PC-3 (cell line): ENCODE measurements around the gene PCDHGB4. TPM values are rescaled to one million over a fixed set of nuclear protein-coding genes. Genes with fewer than 3 reads are reported as not detected.

Source experiments
- ATAC-seq: fragments of 200-7000 bp; cut with Tn5 transposase; 2 replicates; pipeline ENCODE4 v1.9.1; 2020; ENCODE audit warnings: mild to moderate bottlenecking, moderate library complexity
- BruUV-seq: library from RNA; stranded (reverse); fragments of 400-500 nt; replicated peaks from 2 replicates; lab custom pipeline; 2021; lab: Mats Ljungman, UMichigan
- CTCF ChIA-PET: fragments of 300-600 bp; sonication (Branson Sonifier 250); formaldehyde crosslinking; loops from one replicate; lab custom pipeline; 2022; ENCODE audit warnings: antibody characterized with exemption; lab: Charles Lee
- POLR2A ChIA-PET: fragments of 300-600 bp; sonication (Branson Sonifier 250); formaldehyde crosslinking; loops from one replicate; lab custom pipeline; 2022; ENCODE audit warnings: antibody characterized with exemption; ENCODE audit not compliant: unreplicated experiment; lab: Charles Lee
- DNase-seq: peaks from one replicate; pipeline ENCODE4 v3.0.0-alpha.2; 2015
- H2AFZ ChIP-seq: fragments of 300-600 bp; sonication (generic); 2 replicates; pipeline ENCODE4 v1.6.0; 2016; ENCODE audit warnings: antibody characterized with exemption, low read length
- H3F3A ChIP-seq: fragments of 300-600 bp; sonication (generic); one replicate; pipeline ENCODE4 v1.6.0; 2017; ENCODE audit warnings: antibody characterized with exemption, low read length, control low read depth, mild to moderate bottlenecking; ENCODE audit not compliant: unreplicated experiment
- H3K27ac ChIP-seq: fragments of 300-600 bp; sonication (generic); 2 replicates; pipeline ENCODE4 v1.5.1; 2016; ENCODE audit warnings: mild to moderate bottlenecking, low read length
- H3K27me3 ChIP-seq: fragments of 300-600 bp; sonication (generic); 2 replicates; pipeline ENCODE4 v1.6.1; 2016; ENCODE audit warnings: low read length, mixed read lengths
- H3K36me3 ChIP-seq: fragments of 300-600 bp; sonication (generic); 2 replicates; pipeline ENCODE4 v1.6.1; 2016; ENCODE audit warnings: low read depth, mixed run types, low read length, mixed read lengths
- H3K4me1 ChIP-seq: fragments of 300-600 bp; sonication (generic); 2 replicates; pipeline ENCODE4 v1.5.1; 2016; ENCODE audit warnings: low read length; ENCODE audit not compliant: insufficient read depth
- H3K4me2 ChIP-seq: fragments of 300-600 bp; sonication (generic); 2 replicates; pipeline ENCODE4 v1.6.0; 2016; ENCODE audit warnings: low read length
- H3K4me3 ChIP-seq: fragments of 300-600 bp; sonication (generic); 2 replicates; pipeline ENCODE4 v1.5.1; 2016; ENCODE audit warnings: mild to moderate bottlenecking, low read length, mixed read lengths
- H3K79me2 ChIP-seq: fragments of 300-600 bp; sonication (generic); 2 replicates; pipeline ENCODE4 v1.6.1; 2017; ENCODE audit warnings: low read length, mixed read lengths
- H3K9ac ChIP-seq: fragments of 300-600 bp; sonication (generic); 2 replicates; pipeline ENCODE4 v1.6.0; 2016; ENCODE audit warnings: mild to moderate bottlenecking, low read length
- H3K9me2 ChIP-seq: fragments of 300-600 bp; sonication (generic); replicated peaks from 2 replicates; pipeline ENCODE4 v1.6.1; 2016; ENCODE audit warnings: mixed run types, low read length, mixed read lengths
- H3K9me3 ChIP-seq: fragments of 300-600 bp; sonication (generic); 2 replicates; pipeline ENCODE4 v1.6.1; 2016; ENCODE audit warnings: low read length, mixed read lengths
- H4K20me1 ChIP-seq: fragments of 300-600 bp; sonication (generic); 2 replicates; pipeline ENCODE4 v1.6.1; 2016; ENCODE audit warnings: low read length, mixed read lengths
- EZH2 ChIP-seq: fragments of 300-600 bp; sonication (generic); IDR thresholded peaks from one replicate; pipeline ENCODE4 v1.6.1; 2017; ENCODE audit warnings: antibody characterized with exemption, mild to moderate bottlenecking, low read length; ENCODE audit not compliant: unreplicated experiment
- EZH2phosphoT487 ChIP-seq: fragments of 300-600 bp; sonication (generic); IDR thresholded peaks from 2 replicates; pipeline ENCODE4 v1.6.1; 2018; ENCODE audit warnings: mild to moderate bottlenecking, antibody characterized with exemption, low read length, borderline replicate concordance
- intact Hi-C: fragments of 100-400 bp; cut with micrococcal nuclease; formaldehyde crosslinking; loops from 2 replicates; pipeline ENCODE4 v1.9.0; 2023
- total RNA-seq: library from RNA; depleted of rRNA; stranded (reverse); fragments of >200 nt; gene quantifications from 2 replicates; pipeline ENCODE4 v1.2.3, GENCODE V29; 2014; rRNA removed
- TF ChIP-seq, protein P1 (sequence below): fragments of 300-600 bp; sonication (generic); conservative IDR thresholded peaks from 2 replicates; pipeline ENCODE4 v1.5.1; 2017; ENCODE audit warnings: antibody characterized with exemption, low read depth, mild to moderate bottlenecking, low read length

Gene PCDHGB4
- total RNA-seq, 1 experiment from 2014 or later = 0.73 TPM

DNA sequence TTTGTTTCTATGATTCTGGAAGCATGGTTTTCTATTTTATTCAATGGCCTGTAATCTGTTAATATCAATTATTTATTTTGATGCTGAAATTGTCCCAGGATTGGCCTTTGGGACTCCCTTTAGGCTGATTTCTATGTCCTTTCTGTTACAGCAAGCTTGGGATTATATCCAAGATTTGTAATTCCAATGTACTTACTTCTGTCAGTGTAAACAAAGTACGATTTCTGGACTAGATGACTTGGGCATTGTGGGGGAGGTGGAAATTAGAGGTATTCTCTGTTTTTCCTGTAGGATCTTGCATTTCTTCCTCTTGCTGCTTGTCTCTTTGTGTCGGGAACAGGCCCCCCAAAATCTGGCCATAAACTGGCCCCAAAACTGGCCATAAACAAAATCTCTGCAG is 46.5 kb downstream of the PCDHGB4 start:
- intact Hi-C loops = no loop called here
- POLR2A ChIA-PET = no interaction called here
- BruUV-seq = no TSS peak
- H3K9me3 ChIP-seq = 0 out of 2 replicates have a peak, but pooled peaks cover 4% of the 10 kb centered on the region
- H3K79me2 ChIP-seq = no peaks in the 10 kb centered on the region
- TF ChIP-seq EZH2phosphoT487 = no peak
- no peak overlapping the region for H2AFZ ChIP-seq
- H3K36me3 ChIP-seq = no peaks in the 10 kb centered on the region
- H3K9me2 ChIP-seq = no peaks in the 10 kb centered on the region
- DNase-seq (no peak), ATAC-seq (no peak)
- H3K27ac ChIP-seq = no peak overlapping the region
- no peaks in the 10 kb centered on the region for H3K4me1 ChIP-seq
- no peaks in the 10 kb centered on the region for H4K20me1 ChIP-seq
- no peak overlapping the region for H3K4me3 ChIP-seq
- CTCF ChIA-PET = no interaction called here
- no peak overlapping the region for H3K9ac ChIP-seq
- no peaks in the 10 kb centered on the region for H3K27me3 ChIP-seq
- H3F3A ChIP-seq = no peaks in the 10 kb centered on the region
- no peak overlapping the region for H3K4me2 ChIP-seq

DNA sequence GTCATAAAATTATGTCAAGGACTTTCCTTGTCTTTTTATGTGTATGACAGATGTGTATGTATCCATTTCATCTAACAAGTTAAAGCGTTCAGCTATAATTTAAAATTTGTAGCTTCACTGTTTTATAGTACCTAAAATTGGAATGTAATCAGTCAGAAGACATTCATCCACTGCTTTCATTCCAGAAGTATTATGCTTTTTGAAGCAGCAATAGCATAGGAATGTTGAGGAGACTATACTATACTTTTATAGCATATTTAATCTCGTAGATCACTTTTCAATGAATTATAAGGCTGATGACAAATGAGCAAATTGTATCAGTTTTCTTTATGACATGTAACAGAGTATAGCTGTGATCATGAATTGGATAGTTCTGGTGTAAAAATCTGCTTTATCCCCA is 49.7 kb downstream of the PCDHGB4 start:
- H3K9ac ChIP-seq = no peak overlapping the region
- CTCF ChIA-PET = no interaction called here

DNA sequence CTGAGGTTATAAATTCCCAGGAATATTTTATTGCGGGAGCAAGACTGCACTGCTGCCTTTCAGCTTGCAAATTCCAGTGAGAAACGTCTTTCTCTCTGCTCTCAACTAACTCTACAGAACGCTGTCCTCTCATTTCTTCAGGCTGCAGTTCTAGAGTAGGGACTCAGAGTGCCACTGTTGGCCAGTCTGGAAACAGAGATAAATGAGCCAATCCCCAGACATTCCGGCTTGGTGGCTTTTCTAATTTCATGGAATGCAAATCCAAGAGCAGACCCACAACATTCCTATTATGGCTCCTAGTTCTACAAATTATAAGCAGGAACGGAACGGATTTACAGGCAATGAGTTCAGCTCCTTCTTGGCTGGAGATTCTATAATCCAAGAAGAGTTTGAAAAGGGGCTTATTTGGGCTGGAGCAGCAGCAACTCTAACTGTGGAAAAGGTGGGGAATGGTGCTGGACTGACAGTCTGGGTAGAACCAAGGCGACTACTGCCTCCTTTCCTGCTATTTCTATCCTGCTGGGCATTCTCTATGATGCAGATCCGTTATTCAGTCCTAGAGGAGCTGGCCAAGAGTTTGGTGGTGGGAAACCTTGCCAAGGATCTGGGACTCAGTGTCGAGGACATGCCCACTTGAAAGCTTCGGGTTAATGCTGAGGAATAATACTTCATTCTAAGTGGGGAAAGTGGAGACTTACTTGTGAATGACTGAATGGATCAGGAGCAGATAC is 52.1 kb downstream of the PCDHGB4 start:
- H4K20me1 ChIP-seq = no peaks in the 10 kb centered on the region
- H3K27ac ChIP-seq = no peak overlapping the region
- DNase-seq = no peak
- TF ChIP-seq EZH2 = no peak
- TF ChIP-seq, protein P1, sequence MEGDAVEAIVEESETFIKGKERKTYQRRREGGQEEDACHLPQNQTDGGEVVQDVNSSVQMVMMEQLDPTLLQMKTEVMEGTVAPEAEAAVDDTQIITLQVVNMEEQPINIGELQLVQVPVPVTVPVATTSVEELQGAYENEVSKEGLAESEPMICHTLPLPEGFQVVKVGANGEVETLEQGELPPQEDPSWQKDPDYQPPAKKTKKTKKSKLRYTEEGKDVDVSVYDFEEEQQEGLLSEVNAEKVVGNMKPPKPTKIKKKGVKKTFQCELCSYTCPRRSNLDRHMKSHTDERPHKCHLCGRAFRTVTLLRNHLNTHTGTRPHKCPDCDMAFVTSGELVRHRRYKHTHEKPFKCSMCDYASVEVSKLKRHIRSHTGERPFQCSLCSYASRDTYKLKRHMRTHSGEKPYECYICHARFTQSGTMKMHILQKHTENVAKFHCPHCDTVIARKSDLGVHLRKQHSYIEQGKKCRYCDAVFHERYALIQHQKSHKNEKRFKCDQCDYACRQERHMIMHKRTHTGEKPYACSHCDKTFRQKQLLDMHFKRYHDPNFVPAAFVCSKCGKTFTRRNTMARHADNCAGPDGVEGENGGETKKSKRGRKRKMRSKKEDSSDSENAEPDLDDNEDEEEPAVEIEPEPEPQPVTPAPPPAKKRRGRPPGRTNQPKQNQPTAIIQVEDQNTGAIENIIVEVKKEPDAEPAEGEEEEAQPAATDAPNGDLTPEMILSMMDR = no peak
- TF ChIP-seq EZH2phosphoT487 = no peak
- H3K4me2 ChIP-seq = no peak overlapping the region
- no peaks in the 10 kb centered on the region for H3K79me2 ChIP-seq
- intact Hi-C loops = no loop called here
- no peaks in the 10 kb centered on the region for H3F3A ChIP-seq
- no peaks in the 10 kb centered on the region for H3K4me1 ChIP-seq
- POLR2A ChIA-PET = no interaction called here
- no peak overlapping the region for H3K9ac ChIP-seq
- no peak overlapping the region for H2AFZ ChIP-seq
- ATAC-seq = no peak
- H3K9me3 ChIP-seq = 0 out of 2 replicates have a peak, but pooled peaks cover 2% of the 10 kb centered on the region
- no peaks in the 10 kb centered on the region for H3K36me3 ChIP-seq
- no peaks in the 10 kb centered on the region for H3K27me3 ChIP-seq
- no peak overlapping the region for H3K4me3 ChIP-seq
- no peaks in the 10 kb centered on the region for H3K9me2 ChIP-seq
- CTCF ChIA-PET = no interaction called here
- BruUV-seq = no TSS peak

More for the DNA sequence above, 49.7 kb downstream of the PCDHGB4 start:
- Histone ChIP-seq H2AFZ (no peak overlapping the region), H3K4me3 (no peak overlapping the region), H4K20me1 (no peaks in the 10 kb centered on the region), H3K9me3 (no peaks in the 10 kb centered on the region), H3K36me3 (no peaks in the 10 kb centered on the region), H3F3A (no peaks in the 10 kb centered on the region), H3K9me2 (no peaks in the 10 kb centered on the region), H3K79me2 (no peaks in the 10 kb centered on the region), H3K4me2 (no peak overlapping the region), H3K27me3 (no peaks in the 10 kb centered on the region), H3K27ac (no peak overlapping the region), H3K4me1 (no peaks in the 10 kb centered on the region)
- POLR2A ChIA-PET = no interaction called here
- DNase-seq (no peak), ATAC-seq (no peak)
- BruUV-seq = no TSS peak
- TF ChIP-seq, protein P1 = no peak
- TF ChIP-seq EZH2 (no peak), EZH2phosphoT487 (no peak)
- intact Hi-C loops = no loop called here

Other genes starting within 250 kb of the PCDHGB4 start
- gene PCDHB6, start 237.6 kb upstream of the PCDHGB4 start, total RNA-seq = not detected in 2 replicates
- 0.22 TPM in 1 of 2 replicates, not detected in the other for gene PCDHB7, start 215.1 kb upstream of the PCDHGB4 start, total RNA-seq
- 0.22 and 0.40 TPM in 2 replicates for gene PCDHB8, start 209.9 kb upstream of the PCDHGB4 start, total RNA-seq
- 0.46 TPM in 1 of 2 replicates, not detected in the other for gene PCDHB16, start 205.3 kb upstream of the PCDHGB4 start, total RNA-seq
- 0.23 and 0.73 TPM in 2 replicates for gene PCDHB9, start 200.5 kb upstream of the PCDHGB4 start, total RNA-seq
- 0.33 and 0.35 TPM in 2 replicates for gene PCDHB10, start 195.3 kb upstream of the PCDHGB4 start, total RNA-seq
- 0.40 and 0.69 TPM in 2 replicates for gene PCDHB11, start 188.1 kb upstream of the PCDHGB4 start, total RNA-seq
- 0.15 and 0.63 TPM in 2 replicates for gene PCDHB12, start 179.0 kb upstream of the PCDHGB4 start, total RNA-seq
- 0.40 and 0.52 TPM in 2 replicates for gene PCDHB13, start 173.8 kb upstream of the PCDHGB4 start, total RNA-seq
- 0.58 and 0.87 TPM in 2 replicates for gene PCDHB14, start 164.4 kb upstream of the PCDHGB4 start, total RNA-seq
- not detected in 2 replicates for gene PCDHB15, start 142.3 kb upstream of the PCDHGB4 start, total RNA-seq
- gene SLC25A2, start 83.6 kb upstream of the PCDHGB4 start, total RNA-seq = 0.18 and 0.40 TPM in 2 replicates
- gene TAF7, start 66.9 kb upstream of the PCDHGB4 start, total RNA-seq = 27.6 and 32.3 TPM in 2 replicates
- 0.04 and 0.06 TPM in 2 replicates for gene PCDHGA1, start 57.2 kb upstream of the PCDHGB4 start, total RNA-seq
- gene PCDHGA2, start 48.9 kb upstream of the PCDHGB4 start, total RNA-seq = not detected in 2 replicates
- not detected in 2 replicates for gene PCDHGA3, start 43.9 kb upstream of the PCDHGB4 start, total RNA-seq
- 0.04 TPM in 1 of 2 replicates, not detected in the other for gene PCDHGB1, start 37.6 kb upstream of the PCDHGB4 start, total RNA-seq
- gene PCDHGA4, start 32.7 kb upstream of the PCDHGB4 start, total RNA-seq = 0.04 TPM in 1 of 2 replicates, not detected in the other
- 1.4 and 2.2 TPM in 2 replicates for gene PCDHGB2, start 27.7 kb upstream of the PCDHGB4 start, total RNA-seq
- 0.98 and 2.4 TPM in 2 replicates for gene PCDHGA5, start 23.5 kb upstream of the PCDHGB4 start, total RNA-seq
- gene PCDHGB3, start 17.5 kb upstream of the PCDHGB4 start, total RNA-seq = 1.2 and 1.3 TPM in 2 replicates
- gene PCDHGA6, start 13.8 kb upstream of the PCDHGB4 start, total RNA-seq = 1.3 and 1.6 TPM in 2 replicates
- 0.51 and 0.75 TPM in 2 replicates for gene PCDHGA7, start 5.0 kb upstream of the PCDHGB4 start, total RNA-seq
- 0.23 and 0.51 TPM in 2 replicates for gene PCDHGA8, start 4.9 kb downstream of the PCDHGB4 start, total RNA-seq
- gene PCDHGB5, start 10.2 kb downstream of the PCDHGB4 start, total RNA-seq = 9.0 and 10.3 TPM in 2 replicates
- gene PCDHGA9, start 15.1 kb downstream of the PCDHGB4 start, total RNA-seq = 1.9 and 2.9 TPM in 2 replicates
- 1.1 and 1.8 TPM in 2 replicates for gene PCDHGB6, start 20.3 kb downstream of the PCDHGB4 start, total RNA-seq
- gene PCDHGA10, start 25.3 kb downstream of the PCDHGB4 start, total RNA-seq = 0.23 and 0.84 TPM in 2 replicates
- gene PCDHGB7, start 30.0 kb downstream of the PCDHGB4 start, total RNA-seq = 0.44 and 1.4 TPM in 2 replicates
- gene PCDHGA11, start 33.4 kb downstream of the PCDHGB4 start, total RNA-seq = 0.66 and 0.92 TPM in 2 replicates
- 0.11 and 0.52 TPM in 2 replicates for gene PCDHGA12, start 42.8 kb downstream of the PCDHGB4 start, total RNA-seq
- gene PCDHGC3, start 88.3 kb downstream of the PCDHGB4 start, total RNA-seq = 0.35 and 2.1 TPM in 2 replicates
- 0.58 and 1.5 TPM in 2 replicates for gene PCDHGC4, start 97.3 kb downstream of the PCDHGB4 start, total RNA-seq
- gene PCDHGC5, start 101.4 kb downstream of the PCDHGB4 start, total RNA-seq = 0.40 and 0.46 TPM in 2 replicates
- 51.9 and 106 TPM in 2 replicates for gene DIAPH1, start 231.3 kb downstream of the PCDHGB4 start, total RNA-seq
- gene HDAC3, start 249.2 kb downstream of the PCDHGB4 start, total RNA-seq = 66.8 and 82.9 TPM in 2 replicates
- gene RELL2, start 249.3 kb downstream of the PCDHGB4 start, total RNA-seq = 4.1 and 5.6 TPM in 2 replicates